Cardiac fibroblast (primary cell): ENCODE results near the gene TRPV6.

Source experiments
- DNase-seq, 2 donors: peaks; one replicate each; pipeline versions ENCODE4 v3.0.0 to v3.0.0-alpha.2; 2010; ENCODE audit warnings: low read depth in 2 of 2
- H3K4me3 ChIP-seq, 2 donors: replicated peaks in 1 of 2; 1 replicate in 1 of 2; 2 replicates in 1 of 2; pipeline ENCODE4 v1.5.1; 2011; ENCODE audit warnings: low read depth in 2 of 2, low read length in 2 of 2, mild to moderate bottlenecking in 2 of 2, moderate library complexity in 1 of 2
- CTCF ChIP-seq: IDR thresholded peaks from one replicate; pipeline ENCODE4 v1.5.1; 2011; ENCODE audit warnings: low read depth, mild to moderate bottlenecking, low read length, inconsistent platforms

The TRPV6 gene

GRCh38 chr7:142855756-142856564, 29.6 kb downstream of the TRPV6 start:
- TF ChIP-seq CTCF, result no peak
- peak overlapping the region; percentile 63 to 71 for H3K4me3 ChIP-seq
- peak; percentile 13 to 74 for DNase-seq

DNA sequence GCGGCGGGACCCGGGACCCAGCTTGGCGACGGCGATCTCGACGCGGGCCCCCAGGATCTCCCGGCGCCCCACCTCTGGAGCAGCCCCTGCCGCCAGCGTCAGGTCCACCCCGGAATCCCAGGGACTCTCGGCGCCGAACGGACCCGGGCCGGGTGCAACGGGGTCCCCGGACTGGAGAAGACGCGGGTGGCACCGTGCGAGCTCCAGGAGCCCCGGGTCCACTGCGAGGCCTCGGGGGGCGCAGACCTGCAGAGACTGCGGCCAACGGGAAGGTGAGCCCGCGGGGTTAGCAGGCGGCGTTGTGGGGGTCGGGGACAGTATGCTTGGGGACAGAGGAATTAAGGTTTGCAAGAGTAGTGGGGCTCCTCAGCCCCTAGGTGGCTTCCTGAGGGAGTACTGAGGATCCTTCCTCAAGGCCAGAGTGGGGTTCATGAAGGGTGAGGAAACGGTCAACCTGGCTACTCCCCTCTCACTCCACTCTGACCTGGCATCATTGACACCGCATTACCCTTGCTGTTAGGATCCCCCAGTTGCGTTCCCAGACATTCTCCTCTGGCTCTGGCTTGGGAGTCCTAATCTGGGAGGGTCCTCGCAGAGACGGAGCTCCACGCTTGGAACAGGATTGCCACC, 30.3 kb downstream of the TRPV6 start:
- H3K4me3 ChIP-seq, result peak overlapping the region; percentile 63 to 71
- no peak for TF ChIP-seq CTCF
- peak in 1 of 2 donors; percentile 7 for DNase-seq

DNA sequence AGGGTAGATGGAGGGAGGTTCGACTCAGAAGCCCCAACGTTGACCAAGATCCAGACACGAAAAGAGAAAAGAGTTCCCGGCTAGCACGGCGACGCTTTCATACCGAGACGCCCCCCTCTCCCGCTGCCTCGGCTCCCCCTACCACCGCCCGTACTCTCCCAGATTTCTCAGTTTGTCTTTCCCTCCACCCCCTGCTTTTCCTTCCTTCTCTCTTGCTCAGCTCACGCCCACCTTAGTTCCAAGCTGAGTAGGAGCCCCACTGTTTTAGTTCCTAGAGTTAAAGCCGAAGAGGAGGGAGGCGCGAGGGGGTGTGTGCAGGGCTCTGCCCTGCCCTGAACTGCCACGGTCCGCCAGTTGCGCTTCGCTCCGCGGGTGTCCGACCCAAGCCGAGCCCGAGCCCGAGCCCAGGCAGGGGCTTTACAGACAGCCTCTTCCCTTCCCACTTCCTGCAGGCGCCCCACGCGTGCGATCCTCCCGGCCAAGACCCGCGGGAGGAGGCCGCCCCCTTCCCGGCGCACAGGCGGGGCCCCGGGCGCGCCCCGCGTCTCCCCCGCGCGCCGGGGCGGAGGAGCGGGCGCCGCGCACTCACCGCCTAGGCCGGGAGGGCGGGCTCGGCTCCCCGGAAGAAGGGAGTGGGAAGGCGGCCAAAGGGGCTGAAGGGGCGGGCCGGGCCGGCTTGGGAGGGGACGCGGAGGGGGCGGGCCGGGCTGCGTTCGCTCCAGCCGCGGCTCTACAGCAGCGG, 31.0 kb downstream of the TRPV6 start, which contains the start of gene EPHB6:
Gene EPHB6, plus strand, starts transcription at position 705 of the 742 bp plus-strand sequence. CDS start 8,152 bp downstream, outside the sequence.
- no peak for TF ChIP-seq CTCF
- H3K4me3 ChIP-seq, result peak within 1 kb of the TSS; percentile 70 to 71
- peak; percentile 56 to 75 for DNase-seq

- DNase-seq, result peak; percentile 67 to 68
- H3K4me3 ChIP-seq, result peak overlapping the region; percentile 70 to 71
- TF ChIP-seq CTCF, result peak; percentile 83
These were observed 31.7 kb downstream of the TRPV6 start for GRCh38 chr7:142853739-142854371.

DNA sequence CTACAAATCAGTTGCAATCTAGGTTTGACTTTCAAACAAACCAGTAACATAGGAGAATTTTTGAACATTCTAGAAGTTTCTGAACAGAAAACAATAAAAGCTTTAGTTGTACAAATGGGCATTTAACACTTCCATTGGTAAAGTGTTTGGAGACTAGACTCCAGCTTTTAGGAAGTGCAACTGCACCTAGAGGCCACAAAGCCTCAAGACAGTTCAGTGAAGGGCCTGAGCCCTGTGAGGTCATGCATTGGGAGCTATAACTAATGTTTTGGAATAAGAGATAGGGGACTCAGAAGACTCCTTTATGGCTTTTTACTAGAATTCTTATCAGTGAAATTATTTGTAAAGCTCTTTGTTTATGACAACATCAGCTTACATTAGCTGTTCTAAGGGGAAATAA, 33.6 kb downstream of the TRPV6 start:
- H3K4me3 ChIP-seq, result no peak overlapping the region
- no peak for TF ChIP-seq CTCF
- DNase-seq, result no peak

GRCh38 chr7:142851269-142851668, 34.3 kb downstream of the TRPV6 start:
- H3K4me3 ChIP-seq, result no peak overlapping the region
- TF ChIP-seq CTCF, result no peak
- DNase-seq, result no peak
